Suprapubic skin (tissue), 4 donors: Measurements from ENCODE around the gene ZNF423.

Experiments
- CTCF ChIP-seq, 2 donors: fragments of 200-600 bp in 1 of 2; fragments of 450-650 bp in 1 of 2; sonication (generic) in 1 of 2; IDR thresholded peaks; one replicate each; pipeline ENCODE4 v1.5.1; 2016 to 2019; ENCODE audit warnings: antibody characterized with exemption in 2 of 2, mild to moderate bottlenecking in 1 of 2, moderate library complexity in 1 of 2
- EP300 ChIP-seq: sonication (generic); formaldehyde crosslinking; IDR thresholded peaks from one replicate; pipeline ENCODE4 v1.6.1; 2017; ENCODE audit warnings: antibody characterized with exemption
- POLR2A ChIP-seq, 2 donors: fragments of 450-650 bp; IDR thresholded peaks; one replicate each; pipeline ENCODE4 v1.6.1; 2017; ENCODE audit warnings: antibody characterized with exemption in 2 of 2, mild to moderate bottlenecking in 2 of 2, moderate library complexity in 2 of 2
- POLR2AphosphoS5 ChIP-seq, 3 donors: sonication (generic); formaldehyde crosslinking; IDR thresholded peaks; one replicate each; pipeline ENCODE4 v1.6.1; 2017; ENCODE audit warnings: antibody characterized with exemption in 3 of 3

GRCh38 chr16:49499869-49500610 lies 355.9 kb downstream of the ZNF423 start:
- TF ChIP-seq CTCF (IDR thresholded peaks at IDR 0.05) (no peak), POLR2A (IDR thresholded peaks at IDR 0.05) (no peak), POLR2AphosphoS5 (IDR thresholded peaks at IDR 0.05) (no peak), EP300 (no peak)
